Posterior cingulate gyrus (tissue), 11 donors: ENCODE results near the gene NGEF.
"Not testable (repeated sequence)": the region's sequence is repeated elsewhere in the genome, so short reads cannot be mapped to it uniquely, and the experiment has no call there.

Experiments
- DNase-seq, 10 donors: peaks; one replicate each; pipeline versions ENCODE4 v3.0.0 to v3.0.0-alpha.2; 2020 to 2021; ENCODE audit warnings: mixed read lengths in 3 of 10
- intact Hi-C: fragments of 100-400 bp; cut with DNase I; formaldehyde crosslinking; loops from one replicate; pipeline ENCODE4 v1.15.1; 2023

The NGEF gene

DNA sequence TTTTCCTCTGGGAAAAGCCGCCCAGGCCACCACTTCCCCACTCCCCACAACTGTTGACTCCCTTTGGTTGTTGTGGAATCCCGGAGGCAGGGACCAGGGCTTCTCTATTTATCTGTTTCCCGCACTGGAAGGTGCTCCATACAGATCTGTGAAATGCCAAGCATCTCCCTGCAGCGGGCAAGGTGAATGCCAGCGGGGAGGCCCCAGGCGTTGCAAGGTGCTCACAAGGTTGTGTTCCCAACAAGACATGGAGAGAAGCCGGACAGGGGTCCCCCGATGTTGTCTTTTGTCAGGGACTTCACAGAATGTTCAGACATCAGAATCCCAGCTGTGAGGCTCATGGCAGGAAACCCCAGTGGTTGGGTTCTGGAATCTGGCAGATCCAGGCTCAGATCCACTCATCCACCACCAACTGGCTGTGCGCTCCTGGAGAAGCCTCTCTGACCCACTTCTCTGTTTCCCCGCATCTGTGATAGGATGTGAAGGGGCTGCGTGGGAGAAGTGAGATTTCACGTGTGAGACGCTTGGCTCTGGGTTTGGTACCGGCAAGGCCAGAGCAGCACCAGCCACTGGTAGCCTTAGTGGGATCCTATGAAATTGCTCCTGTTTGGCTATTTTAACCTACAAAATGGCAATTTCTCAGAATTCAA lies 10.8 kb upstream of the NGEF start:
- peak in 7 of 10 donors; percentile 30 to 90 (median 50) for DNase-seq
- intact Hi-C loops = loop anchor here (10.0 kb wide), 1 partner anchor 139 kb away; no protein-coding TSS in a partner anchor

DNA sequence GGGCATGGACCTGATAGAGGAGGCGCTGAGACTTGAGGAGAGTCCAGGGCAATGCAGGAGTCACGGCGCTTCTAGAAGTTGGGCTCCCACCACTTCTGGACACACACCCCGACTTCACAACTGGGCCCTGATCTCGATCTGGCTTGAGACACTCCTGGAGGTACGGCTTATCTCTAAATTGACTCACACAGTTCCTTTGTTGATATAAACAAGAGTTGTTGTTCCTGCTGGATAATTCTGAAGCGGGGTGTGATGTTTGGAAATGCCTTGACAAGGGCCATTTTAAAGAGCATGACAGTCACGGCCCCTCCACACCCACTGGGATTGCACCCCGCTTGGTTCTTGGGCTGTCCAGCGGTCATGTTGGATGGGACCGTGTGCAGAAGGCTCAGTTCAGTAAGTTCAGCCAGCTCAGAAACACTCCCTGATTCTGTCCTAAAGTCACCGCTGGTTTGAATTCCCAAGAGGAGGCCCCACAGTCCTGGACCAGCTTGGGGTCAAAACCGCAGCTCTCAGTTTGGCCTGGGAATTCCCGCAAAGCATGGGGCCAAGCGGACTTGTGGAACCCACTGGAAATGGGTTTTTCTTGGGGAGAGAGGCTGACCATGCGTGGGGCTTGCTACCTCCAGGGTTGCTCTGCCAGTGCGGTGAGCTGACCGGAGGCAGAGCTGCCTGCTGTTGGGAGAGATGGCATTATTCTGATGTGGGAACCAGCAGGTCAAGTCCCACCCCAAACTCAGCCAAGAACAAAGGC lies 10.1 kb upstream of the NGEF start:
- DNase-seq = peak in 1 of 10 donors; percentile 58
- intact Hi-C loops = loop anchor here (10.0 kb wide), 1 partner anchor 138 kb away; no protein-coding TSS in a partner anchor

DNA sequence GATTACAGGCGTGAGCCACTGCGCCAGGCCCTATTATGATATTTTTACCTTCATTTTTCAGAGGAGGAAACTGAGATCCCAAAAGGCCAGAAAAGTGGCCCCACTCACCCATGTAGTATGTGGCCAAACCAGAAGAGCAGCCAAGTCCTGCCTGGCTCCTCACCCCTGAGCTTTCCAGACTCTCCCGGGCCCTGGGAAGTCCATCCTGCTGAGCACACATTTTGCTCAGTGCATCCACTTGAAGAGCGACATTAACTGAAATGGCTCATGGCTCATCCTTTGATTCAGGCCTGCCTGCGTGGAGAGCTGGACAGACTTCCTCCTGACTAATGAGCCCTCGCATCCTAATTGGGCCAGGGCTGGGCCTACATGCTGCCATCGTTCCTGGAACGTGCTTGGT lies 9.5 kb upstream of the NGEF start:
- intact Hi-C loops = loop anchor here (10.0 kb wide), 1 partner anchor 138 kb away; no protein-coding TSS in a partner anchor
- peak in 1 of 10 donors; percentile 41 for DNase-seq

DNA sequence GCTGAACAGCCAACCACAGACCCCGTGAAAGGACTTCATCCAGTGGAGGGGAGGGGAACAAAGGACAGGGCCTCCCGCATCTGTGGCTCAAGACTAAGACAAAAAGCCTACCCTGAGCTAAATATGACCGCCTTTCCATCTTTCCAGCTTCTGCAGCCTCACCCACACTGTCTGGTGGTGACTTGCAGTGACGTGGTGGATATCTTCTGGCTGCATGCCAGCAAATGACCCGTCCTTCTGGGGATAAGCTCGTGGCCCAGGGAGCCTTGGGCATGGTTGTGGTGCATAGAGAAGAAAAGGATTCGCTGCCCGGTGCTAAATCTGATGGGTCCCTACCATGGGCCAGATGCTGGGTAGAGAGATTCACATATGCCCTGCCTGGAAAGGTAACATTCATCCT lies 8.7 kb upstream of the NGEF start:
- intact Hi-C loops = loop anchor here (10.0 kb wide), 1 partner anchor 137 kb away; no protein-coding TSS in a partner anchor
- DNase-seq = peak in 1 of 10 donors; percentile 34

DNA sequence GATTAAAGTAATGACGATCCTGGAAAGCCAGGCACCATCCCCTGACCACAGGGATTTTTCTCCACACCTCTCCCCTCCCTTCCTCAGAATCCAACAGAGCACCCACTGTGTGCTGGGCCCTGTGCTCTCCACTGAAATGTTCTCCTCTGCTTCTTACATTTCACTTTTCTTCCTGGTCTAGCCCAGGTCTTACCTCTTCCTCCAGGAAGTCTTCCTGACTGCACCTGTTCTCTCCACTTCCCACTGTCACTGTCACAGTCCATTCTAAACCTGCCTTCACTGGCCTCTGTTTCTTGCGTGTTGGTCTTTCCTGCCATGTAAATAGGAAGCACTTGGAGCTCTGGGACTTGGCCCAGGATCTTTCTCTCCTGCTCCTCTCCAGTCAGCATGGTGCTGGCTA lies 7.4 kb upstream of the NGEF start:
- peak in 1 of 10 donors; percentile 29 for DNase-seq
- intact Hi-C loops = loop anchor here (10.0 kb wide), 1 partner anchor 136 kb away; no protein-coding TSS in a partner anchor

DNA sequence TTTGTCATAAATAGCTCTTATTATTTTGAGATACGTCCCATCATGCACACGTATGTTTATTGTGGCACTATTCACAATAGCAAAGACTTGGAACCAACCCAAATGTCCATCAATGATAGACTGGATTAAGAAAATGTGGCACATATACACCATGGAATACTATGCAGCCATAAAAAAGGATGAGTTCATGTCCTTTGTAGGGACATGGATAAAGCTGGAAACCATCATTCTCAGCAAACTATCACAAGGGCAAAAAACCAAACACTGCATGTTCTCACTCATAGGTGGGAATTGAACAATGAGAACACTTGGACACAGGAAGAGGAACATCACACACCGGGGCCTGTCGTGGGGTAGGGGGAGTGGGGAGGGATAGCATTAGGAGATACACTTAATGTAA lies 6.6 kb upstream of the NGEF start:
- DNase-seq = not testable (repeated sequence)
- intact Hi-C loops = loop anchor here (10.0 kb wide), 1 partner anchor 135 kb away; no protein-coding TSS in a partner anchor

DNA sequence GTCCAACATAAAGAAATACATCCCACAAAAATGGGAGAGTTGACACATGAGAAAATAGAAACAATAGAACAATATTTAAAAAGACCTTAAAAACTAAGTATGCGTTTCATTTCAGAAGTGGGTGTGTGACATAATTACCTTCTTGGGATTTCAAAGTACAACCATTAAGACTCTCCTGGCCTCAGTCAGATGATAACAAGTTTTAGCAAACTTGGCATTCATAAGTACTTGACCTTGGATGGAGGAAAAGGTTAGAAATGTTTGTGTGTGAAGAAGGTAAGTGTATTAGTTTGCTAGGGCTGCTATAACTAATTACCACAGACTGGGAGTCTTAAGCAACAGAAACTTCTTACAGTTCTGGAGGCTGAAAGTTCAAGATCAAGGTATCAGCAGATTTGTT lies 4.9 kb upstream of the NGEF start:
- intact Hi-C loops = no loop called here

DNA sequence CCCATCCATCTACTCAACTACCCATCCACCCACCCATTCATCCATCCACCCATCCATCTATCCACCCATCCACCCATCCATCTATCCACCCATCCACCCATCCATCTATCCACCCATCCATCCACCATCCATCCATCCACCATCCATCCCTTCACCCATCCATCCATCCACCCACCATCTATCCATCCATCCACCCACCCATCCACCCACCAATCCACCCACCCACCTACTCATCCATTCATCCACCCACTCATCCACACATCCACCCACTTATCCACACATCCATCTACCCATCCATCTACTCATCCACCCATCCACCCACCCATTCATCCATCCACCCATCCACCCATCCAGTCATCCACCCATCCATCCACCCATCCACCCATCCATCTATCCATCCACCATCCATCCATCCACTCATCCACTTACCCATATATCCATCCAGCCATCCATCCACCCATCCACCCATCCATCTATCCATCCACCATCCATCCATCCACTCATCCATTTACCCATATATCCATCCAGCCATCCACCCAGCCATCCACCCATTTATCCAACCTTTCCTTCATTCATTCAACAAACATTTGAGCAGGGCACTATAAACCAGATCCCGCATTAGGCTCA lies 2.1 kb upstream of the NGEF start:
- peak in 1 of 10 donors; percentile 1 for DNase-seq
- intact Hi-C loops = no loop called here

More for the DNA sequence above, 4.9 kb upstream of the NGEF start:
- no peak for DNase-seq

DNA sequence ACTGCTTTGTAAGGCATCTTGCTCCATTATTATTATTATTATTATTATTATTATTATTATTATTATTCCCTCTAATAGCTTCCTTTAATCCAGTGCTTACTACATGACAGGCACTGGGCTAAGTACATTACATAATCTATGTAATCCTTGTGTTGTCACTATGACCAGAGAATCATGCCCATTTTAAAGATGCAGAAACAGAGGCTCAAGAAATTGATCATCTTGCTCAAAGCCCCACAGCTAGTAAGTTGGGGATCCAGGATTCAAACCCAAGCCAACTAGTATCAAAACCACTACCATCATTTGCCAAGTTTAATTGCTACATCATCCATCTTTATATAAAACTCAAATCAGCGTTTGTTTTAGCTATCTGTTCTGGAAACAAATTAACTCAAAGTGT lies 594 bp upstream of the NGEF start:
- intact Hi-C loops = no loop called here
- no peak for DNase-seq

DNA sequence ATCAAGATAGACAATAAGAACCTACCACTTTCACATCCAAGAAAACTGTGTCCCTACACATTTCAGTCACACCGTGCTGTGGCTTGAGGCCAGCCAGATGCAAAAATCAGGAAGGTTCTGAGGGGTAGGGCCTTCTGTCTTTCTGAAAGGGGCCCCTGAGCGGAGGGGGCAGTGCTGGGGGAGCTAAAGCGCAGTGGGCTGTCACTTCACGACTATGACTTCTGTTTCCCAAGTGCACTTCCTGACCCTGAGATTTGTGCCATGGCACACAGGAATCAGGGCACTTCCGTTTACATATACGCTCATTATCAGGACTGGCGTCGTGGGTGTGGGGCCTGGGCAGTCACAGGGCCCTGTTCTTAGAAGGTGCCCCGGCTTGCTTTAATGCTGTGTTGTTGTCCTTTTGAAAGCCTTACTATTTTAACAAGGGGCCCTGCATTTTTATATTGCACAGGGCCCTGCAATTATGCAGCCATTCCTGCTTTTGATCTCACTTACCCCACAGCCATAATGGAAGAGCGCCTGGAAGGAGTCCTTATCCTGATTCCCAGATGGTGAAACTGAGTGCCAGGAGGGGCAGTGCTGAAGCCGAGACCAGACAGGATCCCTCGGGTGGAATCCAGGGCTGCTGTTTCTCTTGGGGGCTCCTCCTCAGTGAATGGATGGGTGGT lies 620 bp downstream of the NGEF start:
- intact Hi-C loops = no loop called here
- peak in 2 of 10 donors; percentile 57 to 60 for DNase-seq

DNA sequence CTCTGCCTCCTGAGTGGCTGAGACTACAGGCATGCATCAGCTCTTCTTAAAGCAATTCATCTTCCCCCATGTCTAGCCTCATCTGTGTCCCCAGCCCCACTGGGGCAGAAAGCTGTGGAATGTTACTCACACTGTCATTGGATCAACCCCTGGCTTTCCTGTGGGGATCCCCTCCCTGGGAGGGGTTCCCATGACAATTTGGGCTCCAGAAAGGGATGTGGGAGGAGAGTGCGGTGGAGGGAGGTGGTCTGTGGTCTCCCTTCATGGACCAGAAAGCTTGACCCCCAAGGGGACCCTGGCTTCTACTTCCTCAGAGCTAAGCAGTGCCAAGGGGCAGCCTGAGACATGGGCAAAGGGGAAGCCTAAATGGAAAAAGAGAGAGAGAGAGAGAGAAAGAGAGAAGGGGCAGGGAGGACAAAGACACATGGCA lies 1.3 kb downstream of the NGEF start:
- no peak for DNase-seq
- intact Hi-C loops = no loop called here

DNA sequence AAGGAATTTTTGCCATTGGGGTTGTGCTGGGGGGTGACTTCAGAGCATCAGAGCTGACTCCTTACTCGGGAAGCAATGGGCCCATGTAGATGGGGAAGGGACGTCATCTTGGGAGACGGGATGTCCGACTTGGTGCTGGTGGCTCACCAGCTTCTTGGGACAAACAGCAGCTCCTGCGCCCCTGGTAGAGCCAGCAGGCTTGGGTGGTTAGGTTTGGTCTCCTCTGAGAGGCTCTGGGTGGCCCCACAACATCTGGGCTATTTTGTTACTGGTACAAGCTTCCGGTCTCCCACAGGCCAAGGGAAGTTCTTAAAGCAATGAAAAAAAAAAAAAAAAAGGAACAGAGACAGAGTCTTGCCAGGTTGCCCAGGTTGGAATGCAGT lies 1.8 kb downstream of the NGEF start:
- intact Hi-C loops = no loop called here

DNA sequence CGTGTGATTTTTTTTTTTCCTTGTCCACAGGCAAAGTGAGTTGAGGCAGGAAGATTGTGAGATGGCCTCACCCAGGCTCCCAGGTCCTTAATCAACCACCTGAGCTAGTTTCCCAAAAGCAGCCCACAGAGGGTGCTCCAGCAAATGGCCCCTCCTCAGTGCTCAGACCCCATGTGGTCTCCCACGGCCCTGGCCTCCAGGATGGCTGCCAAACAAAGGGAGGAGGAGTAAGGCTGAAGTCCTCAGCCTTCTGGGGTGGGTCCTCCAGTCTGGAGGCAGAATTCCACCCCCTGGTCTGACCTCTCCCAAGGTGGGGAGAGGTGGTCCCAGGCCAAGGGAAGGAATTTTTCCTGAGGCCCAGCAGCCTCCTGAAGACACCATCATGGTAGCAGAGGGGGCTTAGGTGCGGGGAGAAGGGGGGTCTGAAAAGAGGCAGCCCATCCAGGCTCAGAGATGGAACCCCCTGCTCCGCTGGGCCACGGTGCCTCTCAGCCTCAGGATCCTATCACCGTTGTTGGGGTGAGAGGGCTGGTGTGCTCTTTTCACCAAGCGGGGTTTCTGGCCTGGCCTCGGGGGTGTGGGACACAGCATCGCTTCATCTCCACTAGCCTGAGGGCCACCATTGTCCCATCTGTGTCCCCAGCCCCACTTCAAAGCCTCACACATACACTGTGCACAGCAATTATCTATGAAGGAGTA lies 2.3 kb downstream of the NGEF start:
- intact Hi-C loops = no loop called here
- DNase-seq = no peak

More for the DNA sequence above, 1.8 kb downstream of the NGEF start:
- DNase-seq = no peak

DNA sequence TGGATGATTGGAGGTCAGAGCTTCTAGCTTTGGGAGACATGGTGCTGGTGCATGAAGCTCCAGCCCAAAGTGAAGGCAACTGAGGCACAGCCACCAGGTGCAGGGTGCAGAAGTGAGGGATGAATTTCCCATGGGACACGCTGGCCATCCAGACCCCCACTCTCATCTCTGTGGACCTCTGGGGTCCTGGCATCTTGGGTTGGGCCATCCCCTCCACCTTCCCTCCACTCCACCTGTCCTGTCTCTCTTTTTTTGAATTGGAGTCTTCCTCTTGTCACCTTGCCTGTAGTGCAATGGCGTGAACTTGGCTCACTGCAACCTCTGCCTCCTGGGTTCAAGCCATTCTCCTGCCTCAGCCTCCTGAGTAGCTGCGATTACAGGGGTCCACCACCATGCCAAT lies 3.4 kb downstream of the NGEF start:
- DNase-seq = no peak

DNA sequence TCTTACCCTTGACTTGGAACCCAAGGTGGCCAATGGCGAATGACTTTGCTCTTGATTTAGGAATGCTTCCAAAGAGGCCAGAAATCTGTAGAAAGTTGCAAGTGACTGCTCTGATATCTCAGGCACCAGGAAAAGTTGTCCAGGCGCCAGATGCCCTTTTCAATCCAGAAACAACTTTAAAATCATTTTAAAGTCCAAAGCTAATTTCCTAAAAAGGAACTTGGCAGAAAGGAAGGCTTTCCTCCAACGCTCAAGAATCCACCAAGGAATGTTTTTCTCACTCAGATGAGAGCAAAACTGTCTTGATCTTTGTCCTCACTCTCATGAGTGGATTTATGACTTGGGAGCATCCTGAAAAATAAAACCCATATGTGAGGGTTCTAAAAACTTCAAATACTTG lies 5.3 kb downstream of the NGEF start:
- no peak for DNase-seq
- intact Hi-C loops = no loop called here

More for the DNA sequence above, 3.4 kb downstream of the NGEF start:
- intact Hi-C loops = no loop called here

DNA sequence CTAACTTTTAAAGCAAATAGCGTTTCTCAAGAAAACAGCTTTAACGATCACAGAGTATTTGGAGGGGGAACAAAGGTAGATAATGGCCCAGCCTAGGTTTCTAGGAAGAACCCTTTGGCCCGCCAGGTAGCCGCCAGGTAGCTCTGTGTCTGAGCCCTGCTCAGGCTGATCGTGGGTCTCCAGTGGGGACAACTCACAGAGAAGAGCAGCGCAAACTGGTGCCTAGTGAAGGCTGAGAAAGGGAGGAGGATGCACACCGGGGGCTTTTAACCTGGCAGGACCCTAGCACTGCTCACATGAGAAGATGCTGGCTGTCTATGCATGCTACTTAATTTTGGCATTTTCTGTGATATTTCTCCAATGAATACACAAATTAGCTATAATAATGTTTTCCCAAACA lies 5.8 kb downstream of the NGEF start:
- no peak for DNase-seq
- intact Hi-C loops = no loop called here

DNA sequence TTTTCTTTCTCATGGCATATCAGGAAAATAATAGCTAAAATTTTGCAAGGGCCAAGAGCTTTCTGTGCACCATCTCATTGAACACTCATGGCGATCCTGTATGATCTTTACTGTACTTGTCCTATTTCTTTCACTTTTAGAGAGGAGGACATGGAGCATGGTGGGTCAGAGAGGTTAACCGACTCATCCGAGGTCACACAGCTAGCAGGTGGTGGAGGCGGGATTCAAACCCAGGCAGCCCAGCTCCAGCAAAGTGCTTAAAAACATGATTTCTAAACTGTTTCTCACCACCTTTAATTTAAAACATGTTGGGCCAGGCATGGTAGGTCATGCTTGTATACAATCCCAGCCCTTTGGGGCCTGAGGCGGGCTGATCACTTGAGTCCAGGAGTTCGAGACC lies 6.4 kb downstream of the NGEF start:
- no peak for DNase-seq

DNA sequence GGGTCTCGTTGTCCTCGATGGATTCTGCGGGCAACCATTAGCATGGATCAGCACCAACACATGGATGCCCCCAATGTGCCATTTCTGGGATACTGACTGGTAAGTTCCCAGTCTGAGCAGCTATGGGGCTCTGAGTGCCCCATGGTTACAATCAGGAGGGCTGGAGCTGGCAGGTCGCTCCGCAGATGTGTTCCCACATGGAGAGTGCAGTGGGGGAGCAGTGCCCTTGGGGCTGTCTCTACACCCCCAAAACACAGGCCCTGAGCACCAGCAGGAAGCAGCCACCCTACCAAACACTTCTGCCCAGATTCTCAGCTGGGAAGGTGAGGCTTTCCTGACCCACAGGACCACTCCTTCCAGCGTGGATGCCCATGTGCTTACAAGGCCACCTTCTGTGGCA lies 8.0 kb downstream of the NGEF start:
- no peak for DNase-seq
- intact Hi-C loops = no loop called here

More for the DNA sequence above, 6.4 kb downstream of the NGEF start:
- intact Hi-C loops = no loop called here

DNA sequence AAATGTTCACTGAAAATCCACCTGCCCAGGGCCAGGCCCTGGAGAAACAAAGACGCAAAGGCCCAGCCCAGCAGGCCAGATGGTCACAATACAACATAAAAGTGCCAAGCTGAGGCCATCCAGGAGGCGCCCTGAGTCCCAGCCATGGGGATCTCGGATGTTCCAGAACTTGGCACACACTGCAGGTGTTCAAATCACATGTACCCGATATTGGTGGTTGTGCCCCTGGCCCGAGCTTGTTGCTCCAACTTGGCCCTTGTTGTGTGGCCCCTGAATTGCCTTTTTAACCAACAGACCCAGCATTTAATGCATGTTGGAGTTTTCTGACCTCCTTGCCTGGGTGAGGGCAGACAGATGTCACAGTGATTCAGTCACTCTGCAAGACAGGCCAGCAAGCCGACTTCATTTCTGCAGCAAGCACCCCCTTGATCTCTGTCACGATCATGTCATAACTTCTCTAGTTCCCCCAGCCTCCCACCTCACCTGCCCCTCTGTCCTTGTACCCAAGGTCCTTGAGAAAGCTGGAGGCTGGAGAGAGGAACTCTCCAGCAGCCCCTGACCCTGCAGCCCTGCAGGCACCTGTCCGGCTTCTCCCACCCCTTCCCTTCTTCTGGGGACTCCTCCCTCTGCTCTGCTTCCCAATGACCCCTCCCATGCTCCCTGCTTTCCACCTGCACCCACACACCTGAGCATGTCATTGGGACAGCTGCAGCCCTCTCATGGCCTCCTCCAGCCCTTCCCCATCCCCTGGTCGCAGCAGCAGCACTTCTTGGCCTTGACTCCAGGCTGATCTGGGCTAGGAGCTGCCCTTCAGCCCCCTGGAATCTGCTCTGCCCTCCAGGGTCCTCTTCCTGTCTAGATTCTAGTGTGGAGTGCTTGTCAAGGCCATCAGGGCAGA lies 9.1 kb downstream of the NGEF start:
- no peak for DNase-seq
- intact Hi-C loops = no loop called here
